Stimulated activated CD4-positive, alpha-beta T cell treated with anti-CD3 and anti-CD28 coated beads, Interleukin-2, amount 100 ng/mL, for 4 hours (primary cell): Measurements from ENCODE around the gene TMEM248.
A peak's percentile ranks its signal among the peaks of the same experiment; 100 is the strongest.
"Not testable (repeated sequence)": the region's sequence is repeated elsewhere in the genome, so short reads cannot be mapped to it uniquely, and the experiment has no call there.

ENCODE experiments used
- DNase-seq: peaks from one replicate; pipeline ENCODE4 v3.0.0-alpha.2; 2020; ENCODE audit warnings: low read depth

TMEM248 gene

DNA sequence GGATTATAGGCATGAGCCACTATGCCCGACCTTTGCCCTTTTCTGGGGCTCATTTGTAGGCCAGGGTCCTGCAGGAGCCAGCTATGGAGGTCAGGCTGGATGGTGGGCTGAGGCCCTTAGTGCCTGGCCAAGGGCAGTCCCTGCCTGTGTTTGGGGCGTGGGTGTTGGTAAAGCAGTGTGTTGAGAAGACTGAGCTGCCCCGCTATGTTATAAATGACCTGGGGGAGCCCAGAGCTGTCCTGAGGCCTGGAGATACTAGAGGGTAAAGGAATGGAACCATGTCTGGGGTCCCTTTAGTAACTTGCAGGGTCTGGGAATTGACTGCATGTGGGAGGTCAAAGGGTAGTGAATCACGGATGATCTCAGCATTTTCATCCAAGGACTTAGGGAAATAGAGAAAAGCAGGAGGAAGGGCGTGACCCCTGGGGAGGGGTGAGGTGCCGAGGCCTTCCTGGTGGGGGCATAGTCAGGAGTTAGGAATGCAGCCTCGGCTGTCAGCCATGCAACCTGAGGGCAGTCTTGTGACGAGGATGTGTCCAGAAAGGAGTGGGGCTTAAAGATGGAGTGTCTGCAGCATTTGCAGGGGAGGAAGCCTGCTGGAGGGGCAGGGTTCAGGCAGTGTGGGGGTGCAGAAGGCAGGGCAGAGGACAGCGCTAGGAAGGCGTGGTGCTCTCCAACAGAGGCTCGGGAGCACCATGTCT, 31.5 kb downstream of the TMEM248 start:
- DNase-seq: no peak

DNA sequence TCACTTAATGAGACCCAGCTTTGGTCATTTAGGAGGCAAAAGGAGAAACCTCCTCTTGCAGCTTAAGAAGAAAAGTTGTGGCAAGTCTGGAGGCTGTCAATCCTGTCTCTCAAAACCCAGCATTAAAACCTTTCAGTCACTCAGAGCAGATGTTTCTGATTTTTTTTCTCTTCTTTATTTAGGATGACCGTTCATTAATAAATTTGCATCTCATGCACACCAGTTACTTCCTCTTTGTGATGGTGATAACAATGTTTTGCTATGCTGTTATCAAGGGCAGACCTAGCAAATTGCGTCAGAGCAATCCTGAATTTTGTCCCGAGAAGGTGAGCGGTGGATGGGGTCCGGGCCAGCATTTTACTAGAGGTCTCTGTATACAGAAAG, 32.0 kb downstream of the TMEM248 start:
- DNase-seq: no peak

DNA sequence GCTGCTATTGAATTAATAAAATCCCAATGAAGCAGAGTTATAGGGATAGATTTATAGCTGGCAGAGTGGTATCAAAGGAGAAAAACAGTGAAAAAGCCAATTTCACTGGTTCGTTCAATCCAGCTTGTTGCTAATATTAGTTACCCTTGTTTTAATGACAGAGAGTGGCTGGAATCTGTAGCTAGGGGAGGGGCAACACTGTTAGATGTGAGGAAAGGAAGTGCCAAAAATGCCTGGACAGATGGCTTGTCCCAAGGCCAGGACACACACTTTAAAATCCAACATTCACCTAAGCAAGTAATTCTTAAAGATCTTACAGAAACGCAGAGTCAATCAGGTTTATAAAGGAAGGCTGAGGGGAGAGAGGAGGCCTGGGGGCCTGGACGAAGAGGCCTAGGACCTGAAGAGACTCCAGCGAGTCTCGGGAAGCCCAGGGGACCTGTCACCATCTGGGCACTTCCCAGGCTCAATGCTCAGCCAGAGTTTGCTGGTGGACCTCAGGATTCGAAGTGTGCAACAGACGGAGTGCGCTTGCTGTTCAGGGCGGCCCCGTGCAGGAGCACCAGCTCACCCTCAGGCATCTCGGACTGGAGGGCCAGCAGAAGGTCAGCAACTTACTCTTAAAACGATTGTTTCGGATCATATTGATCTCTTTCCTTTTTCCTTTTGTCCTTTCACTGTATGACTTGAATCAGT, 36.7 kb downstream of the TMEM248 start:
- DNase-seq: no peak

GRCh38 chr7:66958538-66959350, 37.7 kb downstream of the TMEM248 start:
- DNase-seq: no peak

- DNase-seq: no peak
These were observed 39.2 kb downstream of the TMEM248 start for GRCh38 chr7:66960192-66960591.

GRCh38 chr7:66961096-66961495, 40.1 kb downstream of the TMEM248 start:
- no peak for DNase-seq

GRCh38 chr7:66964411-66964810, 43.4 kb downstream of the TMEM248 start:
- no peak for DNase-seq

DNA sequence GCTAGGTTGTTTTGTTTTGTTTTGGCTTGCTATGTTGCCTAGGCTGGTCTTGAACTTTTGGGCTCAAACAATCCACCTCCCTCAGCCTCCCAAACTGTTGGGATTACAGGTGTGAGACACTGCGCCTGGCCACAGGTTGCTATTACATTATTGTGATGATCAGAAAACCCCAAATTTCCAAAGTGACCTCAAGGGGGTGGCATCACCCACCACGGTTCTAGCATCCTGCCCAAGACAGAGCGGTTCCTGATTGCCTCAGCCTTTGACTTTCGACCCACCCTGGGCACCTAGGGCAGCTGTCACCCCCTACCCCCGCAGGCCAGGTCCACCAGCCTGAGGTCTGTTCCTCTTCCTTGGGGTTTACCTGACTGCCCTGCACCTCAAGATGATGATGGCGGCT, 46.0 kb downstream of the TMEM248 start:
- DNase-seq: no peak

GRCh38 chr7:66969001-66969400, 48.0 kb downstream of the TMEM248 start:
- DNase-seq: not testable (repeated sequence)

- DNase-seq: no peak
These were observed 49.3 kb downstream of the TMEM248 start for GRCh38 chr7:66970310-66970709.

DNA sequence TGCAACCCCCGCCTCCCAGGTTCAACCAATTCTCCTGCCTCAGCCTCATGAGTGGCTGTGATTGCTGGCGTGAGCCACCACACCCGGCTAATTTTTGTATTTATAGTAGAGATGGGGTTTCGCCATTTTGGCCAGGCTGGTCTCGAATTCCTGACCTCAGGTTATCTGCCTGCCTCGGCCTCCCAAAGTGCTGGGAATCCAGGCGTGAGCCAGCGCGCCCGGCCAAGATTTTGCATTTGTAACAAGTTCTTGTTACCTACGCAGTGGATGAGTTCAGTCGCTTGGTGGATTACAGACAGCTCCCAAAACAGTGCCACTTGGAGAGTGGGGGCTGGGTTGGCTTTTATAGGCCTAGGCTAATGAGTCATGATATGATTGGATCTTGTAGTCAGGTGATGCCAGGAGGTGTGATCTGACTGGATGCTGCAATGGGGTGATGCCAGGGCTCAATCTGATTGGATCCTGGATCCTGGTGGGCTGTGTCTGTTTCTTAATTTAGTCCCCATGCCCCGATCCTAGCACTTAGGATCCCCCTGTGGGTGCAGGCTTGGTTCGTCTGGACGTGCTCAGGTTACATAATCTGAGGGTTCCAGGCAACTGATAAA, 54.1 kb downstream of the TMEM248 start:
- no peak for DNase-seq

- DNase-seq: not testable (repeated sequence)
These were observed 57.3 kb downstream of the TMEM248 start for GRCh38 chr7:66978312-66978711.

DNA sequence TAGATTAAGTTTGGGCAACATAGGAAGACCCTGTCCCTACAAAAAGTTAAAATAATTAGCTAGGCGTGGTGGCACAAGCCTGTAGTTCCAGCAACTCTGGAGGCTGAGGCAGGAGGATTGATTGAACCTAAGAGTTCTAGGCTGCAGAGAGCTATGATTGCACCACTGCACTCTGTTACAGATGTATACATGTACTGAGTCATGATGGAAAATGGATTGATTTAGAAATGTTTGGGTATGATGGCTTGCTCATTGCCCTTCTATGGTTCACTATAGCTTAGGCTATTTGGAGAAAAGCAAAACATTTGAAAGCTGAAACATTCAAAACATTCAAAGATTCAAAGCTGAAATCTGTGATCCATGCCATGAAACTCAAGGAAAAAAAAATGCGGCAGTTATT, 58.0 kb downstream of the TMEM248 start:
- DNase-seq: not testable (repeated sequence)

DNA sequence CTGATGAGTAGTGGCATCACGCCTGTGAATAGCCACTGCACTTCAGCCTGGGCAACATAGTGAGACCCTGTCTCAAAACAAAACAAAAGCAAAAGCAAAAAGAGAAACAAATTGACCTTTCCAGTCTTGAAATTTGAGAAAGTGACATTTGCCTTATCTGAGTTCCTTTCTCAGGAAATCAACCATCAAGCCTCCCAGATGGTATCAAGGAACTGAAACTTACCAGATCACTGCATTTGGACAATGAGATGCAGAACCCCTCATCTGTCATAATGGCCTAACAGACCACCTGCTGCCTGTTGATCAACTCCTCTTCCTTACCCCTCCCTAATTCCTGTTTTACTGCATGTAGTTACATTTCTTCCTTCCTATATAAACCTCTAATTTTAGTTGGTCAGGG, 59.3 kb downstream of the TMEM248 start:
- DNase-seq: not testable (repeated sequence)

GRCh38 chr7:66989552-66989951, 68.5 kb downstream of the TMEM248 start:
- DNase-seq: not testable (repeated sequence)

DNA sequence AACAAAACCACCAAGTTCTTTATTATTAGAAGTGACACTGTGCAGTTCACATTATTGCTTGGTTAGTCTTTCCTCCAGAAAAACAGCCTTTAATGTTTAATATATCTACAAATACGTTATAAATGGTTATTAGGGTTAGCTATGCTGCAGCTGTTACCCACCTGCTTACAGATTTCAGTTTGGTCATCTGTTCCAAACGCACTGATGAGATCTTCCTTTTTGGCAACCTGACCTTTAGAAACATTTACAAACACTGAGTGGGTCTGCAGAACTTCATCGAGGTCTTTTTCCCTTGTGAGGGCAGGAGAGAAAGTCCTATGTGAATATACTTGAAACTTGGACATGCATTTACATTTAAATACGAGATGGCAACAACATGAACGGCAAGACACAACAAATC, 73.0 kb downstream of the TMEM248 start:
- not testable (repeated sequence) for DNase-seq

DNA sequence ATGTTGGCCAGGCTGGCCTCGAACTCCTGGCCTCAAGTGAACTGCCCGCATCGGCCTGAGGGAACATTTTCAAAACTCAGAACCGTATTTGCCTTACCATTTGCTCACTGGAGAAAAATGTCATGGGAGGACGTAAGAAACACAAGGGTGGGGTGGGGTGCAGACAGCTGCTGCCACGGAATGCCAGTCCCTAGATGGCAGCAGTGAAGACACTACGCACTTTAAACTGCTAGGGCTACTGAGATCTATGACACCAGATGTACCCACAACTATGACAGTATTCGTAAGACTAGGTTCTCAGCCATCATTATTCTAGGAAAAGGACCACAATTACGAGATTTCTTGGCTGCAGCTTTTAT, 73.6 kb downstream of the TMEM248 start:
- peak; percentile 39 for DNase-seq

- DNase-seq: peak; percentile 93
These were observed 74.2 kb downstream of the TMEM248 start, which contains the start of gene SBDS for GRCh38 chr7:66995050-66995776. Gene SBDS, minus strand, starts transcription at chr7:66995586. Its CDS starts 169 bp downstream, at chr7:66995417.

DNA sequence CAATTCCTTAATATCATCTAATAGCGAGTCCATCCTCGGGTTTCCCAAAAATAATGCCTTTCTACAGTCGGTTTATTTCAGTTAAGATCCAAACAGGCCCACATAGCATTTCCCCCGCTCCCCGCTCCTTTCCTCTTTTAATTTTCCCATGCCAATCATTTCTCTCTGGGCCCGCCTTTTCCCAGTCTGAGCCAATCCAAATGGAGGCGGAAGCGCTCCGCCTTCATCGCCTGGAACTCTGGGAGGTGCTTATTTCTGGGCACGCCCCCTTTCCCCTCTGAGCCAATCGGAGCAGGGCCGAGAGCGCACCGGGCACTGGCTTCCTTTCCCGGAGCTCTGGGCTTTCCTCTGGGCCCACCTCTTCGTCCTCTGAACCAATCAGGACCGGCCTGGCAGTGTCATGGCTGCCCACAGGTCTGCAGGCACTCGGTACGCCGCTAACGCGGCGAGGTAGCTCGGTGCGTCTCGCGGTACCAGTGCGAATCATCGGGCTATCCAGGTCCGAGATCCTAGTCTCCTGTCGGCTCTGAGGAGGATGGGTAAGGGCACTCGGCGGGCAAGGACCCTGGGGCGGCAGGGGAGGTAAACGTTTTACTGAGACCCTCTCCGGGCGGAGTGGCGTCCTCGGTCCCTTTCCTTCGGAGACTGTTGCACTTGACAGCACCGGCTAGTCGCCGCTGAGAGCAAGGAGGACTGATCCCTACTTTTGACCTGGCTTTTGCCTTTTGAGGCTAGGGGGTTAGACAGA, 75.6 kb downstream of the TMEM248 start, which contains the start of gene TYW1:
Gene TYW1 (plus strand): TSS at position 390 of the 748 bp plus-strand sequence. CDS start 146 bp downstream, at position 536.
- peak; percentile 97 for DNase-seq

DNA sequence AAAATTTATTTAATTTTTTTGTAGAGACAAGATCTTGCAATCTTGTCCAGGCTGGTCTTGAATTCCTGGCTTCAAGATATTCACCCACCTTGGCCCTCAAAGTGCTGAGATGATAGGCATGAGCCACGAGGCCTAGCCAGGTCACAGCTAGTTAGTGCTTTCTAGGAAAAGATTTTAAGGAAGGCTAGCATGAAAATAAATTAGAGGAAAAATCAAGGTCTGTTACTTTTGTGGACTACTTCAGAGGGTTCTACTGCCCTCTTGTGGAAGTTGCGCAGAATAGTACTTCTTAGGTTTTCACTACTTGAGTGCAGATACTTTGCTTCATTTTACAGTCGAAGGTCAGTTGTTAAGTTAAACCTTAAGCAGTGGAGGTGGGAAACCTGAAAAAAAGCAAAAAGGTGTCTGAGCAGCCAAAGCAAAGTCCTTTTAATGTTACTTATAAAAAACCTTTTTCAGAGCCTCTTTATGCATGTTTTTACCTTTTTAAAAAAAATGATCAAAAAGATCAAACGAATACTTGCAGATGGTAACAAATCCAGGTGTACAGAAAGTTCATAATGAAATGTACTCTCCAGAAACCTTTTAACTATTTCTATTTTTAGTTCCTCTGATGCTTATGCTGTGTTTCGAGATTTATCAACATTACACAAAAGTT, 79.7 kb downstream of the TMEM248 start:
- DNase-seq: not testable (repeated sequence)
